Endodermal cell (in vitro differentiated cells): ENCODE measurements around the gene CDC20B. TPM values are rescaled to one million over a fixed set of nuclear protein-coding genes. Genes with fewer than 3 reads are reported as not detected.
A peak's percentile ranks its signal among the peaks of the same experiment; 100 is the strongest.

ENCODE experiments used
- DNase-seq: peaks from one replicate; pipeline ENCODE4 v3.0.0-alpha.2; 2017
- H3K27ac ChIP-seq: 2 replicates; pipeline ENCODE4 v1.5.1; 2013; ENCODE audit warnings: mild to moderate bottlenecking, low read depth, low read length, moderate library complexity
- H3K27me3 ChIP-seq: 2 replicates; pipeline ENCODE4 v1.6.1; 2013; ENCODE audit warnings: mild to moderate bottlenecking, low read length, moderate library complexity; ENCODE audit not compliant: insufficient read depth, control insufficient read depth, poor library complexity, severe bottlenecking
- H3K36me3 ChIP-seq: 2 replicates; pipeline ENCODE4 v1.7.0; 2013; ENCODE audit warnings: mild to moderate bottlenecking, low read length, moderate library complexity; ENCODE audit not compliant: control insufficient read depth, insufficient read depth
- H3K4me1 ChIP-seq: one replicate; pipeline ENCODE4 v1.7.0; 2013; ENCODE audit warnings: low read length; ENCODE audit not compliant: control insufficient read depth, insufficient read depth
- H3K4me3 ChIP-seq: 2 replicates; pipeline ENCODE4 v1.5.1; 2013; ENCODE audit warnings: mild to moderate bottlenecking, low read length, moderate library complexity
- H3K9ac ChIP-seq: 2 replicates; pipeline ENCODE4 v1.6.1; 2013; ENCODE audit warnings: mild to moderate bottlenecking, low read length, moderate library complexity; ENCODE audit not compliant: poor library complexity, severe bottlenecking; ENCODE audit errors: extremely low read depth
- H3K9me3 ChIP-seq: 2 replicates; pipeline ENCODE4 v1.6.1; 2013; ENCODE audit warnings: mild to moderate bottlenecking, low read length, moderate library complexity; ENCODE audit not compliant: control insufficient read depth
- H3K27ac Mint-ChIP-seq: 2 replicates; pipeline ENCODE4 v1.8.0; 2020; ENCODE audit warnings: mixed read lengths
- H3K27me3 Mint-ChIP-seq: 2 replicates; pipeline ENCODE4 v1.8.0; 2021; ENCODE audit warnings: mild to moderate bottlenecking, mixed read lengths; ENCODE audit not compliant: insufficient read depth
- H3K36me3 Mint-ChIP-seq: 2 replicates; pipeline ENCODE4 v1.8.0; 2020; ENCODE audit warnings: low read depth, mixed read lengths
- H3K4me1 Mint-ChIP-seq: 2 replicates; pipeline ENCODE4 v1.8.0; 2020; ENCODE audit warnings: mixed read lengths
- H3K4me3 Mint-ChIP-seq: 2 replicates; pipeline ENCODE4 v1.8.0; 2020; ENCODE audit warnings: mild to moderate bottlenecking, moderate library complexity, mixed read lengths
- H3K9me3 Mint-ChIP-seq: 2 replicates; pipeline ENCODE4 v1.8.0; 2020; ENCODE audit warnings: mild to moderate bottlenecking, mixed read lengths
- WGBS, 2 experiments: methylation state at CpG; one replicate each; pipeline versions ENCODE4 v1.1.5 to v1.1.7; 2013; ENCODE audit warnings: missing lambda C conversion rate in 2 of 2, mixed read lengths in 1 of 2; ENCODE audit not compliant: insufficient coverage in 1 of 2, insufficient read length in 1 of 2; 5-methylcytosine and 5-hydroxymethylcytosine counted together
- total RNA-seq, 2 donors: library from RNA; stranded (reverse); fragmentation: NEBNext Ultra II Directional in 1 of 2; extraction: Animal tissue kit (Norgen Biotek cat#: 25700) in 1 of 2; gene quantifications; 2 replicates in 1 of 2; 3 replicates in 1 of 2; pipeline ENCODE4 v1.2.1, GENCODE V29; 2021
- TF ChIP-seq, protein P1 (sequence below): fragments of 200-600 bp; sonication (generic); conservative IDR thresholded peaks from 2 replicates; pipeline ENCODE4 v1.5.0; 2021; ENCODE audit warnings: antibody characterized with exemption, mild to moderate bottlenecking

CDC20B gene
- total RNA-seq, 2 donors from 2014 or later, result 0.13 to 0.20 TPM

DNA sequence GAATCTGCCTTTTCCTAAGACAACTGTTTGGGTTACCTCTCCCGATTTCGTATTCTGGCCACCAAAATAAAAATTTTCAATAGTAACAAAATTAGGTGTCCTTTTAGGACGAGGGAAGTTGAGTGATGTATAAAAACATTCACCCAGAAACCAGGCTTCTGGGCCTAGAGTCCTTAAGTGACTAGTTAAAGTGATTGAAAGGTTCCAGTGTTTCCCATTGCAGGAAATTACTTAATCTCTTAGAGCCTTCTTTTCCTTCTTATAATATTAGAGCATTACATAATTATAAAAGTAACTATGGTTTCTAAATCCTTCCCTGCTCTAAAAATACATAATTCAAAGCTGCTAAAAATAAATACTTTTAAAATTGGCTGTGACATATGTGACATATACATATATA is 46.8 kb upstream of the CDC20B start:
- Histone ChIP-seq H3K27ac (no peak overlapping the region), H3K27me3 (peaks cover 80% of the 10 kb centered on the region), H3K4me1 (no peaks in the 10 kb centered on the region), H3K36me3 (no peaks in the 10 kb centered on the region), H3K4me3 (peak overlapping the region; percentile 76), H3K9me3 (no peaks in the 10 kb centered on the region), H3K9ac (no peak overlapping the region)
- DNase-seq, result no peak
- no peaks in the 10 kb centered on the region for H3K9me3 Mint-ChIP-seq
- H3K27ac Mint-ChIP-seq, result no peak overlapping the region
- peaks cover 7% of the 10 kb centered on the region for H3K4me1 Mint-ChIP-seq
- TF ChIP-seq, protein P1, sequence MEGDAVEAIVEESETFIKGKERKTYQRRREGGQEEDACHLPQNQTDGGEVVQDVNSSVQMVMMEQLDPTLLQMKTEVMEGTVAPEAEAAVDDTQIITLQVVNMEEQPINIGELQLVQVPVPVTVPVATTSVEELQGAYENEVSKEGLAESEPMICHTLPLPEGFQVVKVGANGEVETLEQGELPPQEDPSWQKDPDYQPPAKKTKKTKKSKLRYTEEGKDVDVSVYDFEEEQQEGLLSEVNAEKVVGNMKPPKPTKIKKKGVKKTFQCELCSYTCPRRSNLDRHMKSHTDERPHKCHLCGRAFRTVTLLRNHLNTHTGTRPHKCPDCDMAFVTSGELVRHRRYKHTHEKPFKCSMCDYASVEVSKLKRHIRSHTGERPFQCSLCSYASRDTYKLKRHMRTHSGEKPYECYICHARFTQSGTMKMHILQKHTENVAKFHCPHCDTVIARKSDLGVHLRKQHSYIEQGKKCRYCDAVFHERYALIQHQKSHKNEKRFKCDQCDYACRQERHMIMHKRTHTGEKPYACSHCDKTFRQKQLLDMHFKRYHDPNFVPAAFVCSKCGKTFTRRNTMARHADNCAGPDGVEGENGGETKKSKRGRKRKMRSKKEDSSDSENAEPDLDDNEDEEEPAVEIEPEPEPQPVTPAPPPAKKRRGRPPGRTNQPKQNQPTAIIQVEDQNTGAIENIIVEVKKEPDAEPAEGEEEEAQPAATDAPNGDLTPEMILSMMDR, result no peak
- WGBS, 2 experiments, result 91% methylated on average over 3 of the region's 3 CpGs; no CpG with 5 or more reads in 1 of the 2 experiments
- H3K36me3 Mint-ChIP-seq, result peaks cover 3% of the 10 kb centered on the region
- peak overlapping the region; percentile 76 for H3K4me3 Mint-ChIP-seq
- peaks cover 67% of the 10 kb centered on the region for H3K27me3 Mint-ChIP-seq

DNA sequence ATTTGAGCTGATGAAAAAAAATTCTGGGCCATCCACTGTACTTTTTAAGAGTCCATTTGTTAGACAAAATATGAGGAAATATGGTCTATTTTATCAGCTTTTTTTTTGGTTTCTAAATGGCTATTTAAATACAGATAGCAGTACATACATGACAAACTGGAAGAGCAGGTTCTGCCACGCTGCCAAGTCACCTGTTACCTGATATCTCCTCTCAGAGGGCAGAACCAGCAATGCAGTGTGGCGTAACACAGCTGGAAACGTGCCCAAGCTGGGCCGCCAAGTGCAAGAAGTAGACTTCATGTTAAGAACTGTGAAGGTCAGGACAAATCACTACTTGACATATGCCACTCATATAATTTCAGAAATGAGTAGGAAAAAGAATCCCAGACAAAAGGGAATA is 46.0 kb upstream of the CDC20B start:
- TF ChIP-seq, protein P1, result no peak
- H3K4me3 ChIP-seq, result no peak overlapping the region
- 44 to 94% methylated on average over 2 to 4 of the region's 4 CpGs for WGBS, 2 experiments
- H3K27ac Mint-ChIP-seq, result no peak overlapping the region
- H3K9me3 Mint-ChIP-seq, result no peaks in the 10 kb centered on the region
- H3K27me3 Mint-ChIP-seq, result peaks cover 59% of the 10 kb centered on the region
- H3K9me3 ChIP-seq, result no peaks in the 10 kb centered on the region
- no peaks in the 10 kb centered on the region for H3K36me3 ChIP-seq
- H3K36me3 Mint-ChIP-seq, result peaks cover 3% of the 10 kb centered on the region
- no peak for DNase-seq
- H3K4me1 Mint-ChIP-seq, result peaks cover 7% of the 10 kb centered on the region
- H3K27me3 ChIP-seq, result peaks cover 72% of the 10 kb centered on the region
- no peaks in the 10 kb centered on the region for H3K4me1 ChIP-seq
- H3K9ac ChIP-seq, result no peak overlapping the region
- no peak overlapping the region for H3K27ac ChIP-seq
- no peak overlapping the region for H3K4me3 Mint-ChIP-seq

DNA sequence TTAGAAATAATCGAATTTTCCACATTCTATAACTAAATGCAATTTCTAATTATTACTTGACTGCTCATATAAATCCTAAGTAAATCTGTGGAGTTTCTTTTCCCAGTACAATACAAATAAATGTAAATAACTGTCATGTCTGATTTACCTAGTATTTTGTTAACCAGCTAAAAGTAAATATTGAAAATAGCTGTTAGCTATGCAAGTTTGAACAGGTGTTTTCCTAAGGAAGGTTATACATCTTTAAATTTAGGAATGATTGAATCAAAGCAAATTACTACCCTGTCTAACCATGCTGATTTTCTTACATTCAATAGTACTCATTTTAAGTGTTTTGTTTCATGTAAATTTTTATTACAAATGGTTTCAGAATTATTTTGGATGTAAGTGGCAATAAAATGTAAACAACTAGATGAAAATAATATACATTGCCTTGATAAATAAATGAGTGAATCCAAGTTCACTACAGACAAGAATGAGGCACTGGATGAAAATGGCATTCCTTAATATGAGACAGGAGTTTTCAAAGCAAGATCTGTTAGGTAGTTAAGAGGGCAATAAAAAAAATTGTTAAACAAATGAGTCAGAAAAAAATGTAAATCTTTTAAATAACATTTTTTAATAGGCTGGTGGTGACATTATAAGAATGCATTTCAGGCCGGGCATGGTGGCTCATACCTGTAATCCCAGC is 38.4 kb upstream of the CDC20B start:
- WGBS, 2 experiments, result 84% methylated on average over 2 of the region's 2 CpGs; no CpG with 5 or more reads in 1 of the 2 experiments
- no peaks in the 10 kb centered on the region for H3K9me3 Mint-ChIP-seq

More for the DNA sequence above, 38.4 kb upstream of the CDC20B start:
- H3K36me3 Mint-ChIP-seq, result no peaks in the 10 kb centered on the region
- Histone ChIP-seq H3K27me3 (peaks cover 24% of the 10 kb centered on the region), H3K4me3 (no peak overlapping the region), H3K27ac (no peak overlapping the region), H3K36me3 (no peaks in the 10 kb centered on the region), H3K9me3 (no peaks in the 10 kb centered on the region), H3K4me1 (no peaks in the 10 kb centered on the region), H3K9ac (no peak overlapping the region)
- H3K27ac Mint-ChIP-seq, result no peak overlapping the region
- H3K27me3 Mint-ChIP-seq, result peaks cover 19% of the 10 kb centered on the region
- H3K4me1 Mint-ChIP-seq, result no peaks in the 10 kb centered on the region
- TF ChIP-seq, protein P1, result no peak
- DNase-seq, result no peak
- H3K4me3 Mint-ChIP-seq, result no peak overlapping the region
